ENCODE results near the gene PLA2G7.

DNA sequence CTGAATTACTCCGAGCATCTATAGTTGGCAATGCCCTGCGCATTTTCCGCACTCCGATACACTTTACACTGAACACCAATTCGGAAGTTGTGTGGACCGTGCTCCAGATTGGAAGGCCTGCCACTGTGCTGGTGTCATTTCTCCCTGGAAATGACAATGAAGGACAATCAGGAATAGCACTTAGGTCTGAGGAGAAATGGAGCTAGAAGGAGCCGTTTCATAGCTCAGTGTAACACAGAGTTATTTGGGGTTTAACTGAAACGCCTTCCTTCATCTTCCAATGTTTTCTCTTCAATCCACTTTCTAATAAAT, 501 bp upstream of the PLA2G7 start:
- TF ChIP-seq CTCF (optimal IDR thresholded peaks at IDR 0.05 in 1 of 3, IDR thresholded peaks at IDR 0.05 in 1 of 3, conservative IDR thresholded peaks at IDR 0.05 in 1 of 3; ENCODE audit: extremely low read depth in 1 of 3, insufficient read depth in 2 of 3, low read length in 3 of 3) = no peak
- no peak for TF ChIP-seq EZH2 (IDR thresholded peaks at IDR 0.05; ENCODE audit: low read length)

All from keratinocyte (primary cell).